HG03060 (cell line): ENCODE measurements around the gene IL17REL.

Experiments used
- ATAC-seq: cut with Tn5 transposase; IDR thresholded peaks from one replicate; pipeline ENCODE4 v1.9.1; 2021; ENCODE audit warnings: low read depth, moderate number of reproducible peaks; ENCODE audit not compliant: unreplicated experiment

IL17REL gene

GRCh38 chr22:50027639-50028537 lies 15.3 kb upstream of the IL17REL start:
- ATAC-seq: no peak

- ATAC-seq: no peak
Observed at GRCh38 chr22:50025993-50026392, 13.4 kb upstream of the IL17REL start.

- no peak for ATAC-seq
Observed at GRCh38 chr22:50022171-50022819, 9.7 kb upstream of the IL17REL start.

- ATAC-seq: no peak
Observed at GRCh38 chr22:50020606-50021005, 8.0 kb upstream of the IL17REL start.

GRCh38 chr22:50019316-50019715 lies 6.8 kb upstream of the IL17REL start:
- ATAC-seq: no peak

GRCh38 chr22:50018608-50019285 lies 6.2 kb upstream of the IL17REL start:
- ATAC-seq: no peak

- ATAC-seq: no peak
Observed at GRCh38 chr22:50017701-50018224, 5.2 kb upstream of the IL17REL start.

GRCh38 chr22:50016988-50017700 lies 4.6 kb upstream of the IL17REL start:
- ATAC-seq: no peak

GRCh38 chr22:50016308-50016987 lies 3.9 kb upstream of the IL17REL start:
- ATAC-seq: no peak

GRCh38 chr22:50015451-50016307 lies 3.1 kb upstream of the IL17REL start:
- ATAC-seq: no peak

- ATAC-seq: no peak
Observed at GRCh38 chr22:50014655-50015401, 2.3 kb upstream of the IL17REL start.

- no peak for ATAC-seq
Observed at GRCh38 chr22:50014053-50014501, 1.5 kb upstream of the IL17REL start.

GRCh38 chr22:50011447-50012210 lies 936 bp downstream of the IL17REL start:
- ATAC-seq: no peak

- ATAC-seq: no peak
Observed at GRCh38 chr22:50010676-50011446, 1.7 kb downstream of the IL17REL start.

- ATAC-seq: no peak
Observed at GRCh38 chr22:50009765-50010675, 2.5 kb downstream of the IL17REL start.

GRCh38 chr22:50009251-50009650 lies 3.3 kb downstream of the IL17REL start:
- ATAC-seq: no peak
